Gastroesophageal sphincter (tissue), 4 donors: Measurements from ENCODE around the gene HEPACAM. TPM values are rescaled to one million over a fixed set of nuclear protein-coding genes. Genes with fewer than 3 reads are reported as not detected.

Experiments used
- ATAC-seq: fragments of 150-250 bp; one replicate; pipeline ENCODE4 v1.9.1; 2016; ENCODE audit warnings: mild to moderate bottlenecking, moderate library complexity
- H3K27ac ChIP-seq, 4 donors: fragments of 200-600 bp; sonication (generic) in 3 of 4; 1 replicate in 3 of 4; 2 replicates in 1 of 4; pipeline ENCODE4 v1.5.1; 2016 to 2019
- H3K27me3 ChIP-seq: fragments of 200-600 bp; sonication (generic); one replicate; pipeline ENCODE4 v1.5.1; 2019
- H3K36me3 ChIP-seq, 2 donors: fragments of 200-600 bp; sonication (generic); one replicate each; pipeline ENCODE4 v1.5.1; 2019; ENCODE audit warnings: control low read depth in 1 of 2
- H3K4me1 ChIP-seq, 3 donors: fragments of 200-600 bp; sonication (generic); 1 replicate in 2 of 3; 2 replicates in 1 of 3; pipeline ENCODE4 v1.5.1; 2016 to 2019; ENCODE audit warnings: control low read depth in 2 of 3
- H3K4me3 ChIP-seq, 2 donors: fragments of 200-600 bp; sonication (generic); one replicate each; pipeline ENCODE4 v1.5.1; 2019; ENCODE audit warnings: mild to moderate bottlenecking in 1 of 2, moderate library complexity in 1 of 2
- H3K9me3 ChIP-seq, 3 donors: fragments of 200-600 bp; sonication (generic); one replicate each; pipeline ENCODE4 v1.5.1; 2017 to 2019; ENCODE audit warnings: control low read depth in 2 of 3
- CTCF ChIP-seq, 4 experiments: fragments of 200-600 bp in 2 of 4; fragments of 450-650 bp in 2 of 4; sonication (generic) in 1 of 4; IDR thresholded peaks; one replicate each; pipeline ENCODE4 v1.5.1; 2017 to 2019; ENCODE audit warnings: antibody characterized with exemption in 4 of 4, mild to moderate bottlenecking in 2 of 4, moderate library complexity in 2 of 4
- EP300 ChIP-seq: sonication (generic); formaldehyde crosslinking; IDR thresholded peaks from one replicate; pipeline ENCODE4 v1.6.1; 2017; ENCODE audit warnings: antibody characterized with exemption, mild to moderate bottlenecking
- POLR2A ChIP-seq, 2 donors: fragments of 450-650 bp; IDR thresholded peaks; one replicate each; pipeline ENCODE4 v1.6.1; 2017; ENCODE audit warnings: antibody characterized with exemption in 2 of 2, mild to moderate bottlenecking in 2 of 2, moderate library complexity in 1 of 2
- POLR2AphosphoS5 ChIP-seq: sonication (generic); formaldehyde crosslinking; IDR thresholded peaks from one replicate; pipeline ENCODE4 v1.6.1; 2017; ENCODE audit warnings: antibody characterized with exemption
- WGBS, 2 donors: methylation state at CpG; one replicate each; pipeline ENCODE4 v1.1.5; 2018; ENCODE audit warnings: low coverage in 1 of 2; 5-methylcytosine and 5-hydroxymethylcytosine counted together
- total RNA-seq, 4 donors: library from RNA; depleted of rRNA; stranded (reverse); fragments of >200 nt; gene quantifications; one replicate each; pipeline ENCODE4 v1.1.0, GENCODE V29; 2016

HEPACAM gene
- total RNA-seq, 4 donors from 2014 or later: 0.31 to 2.1 (median 0.81) TPM; not detected in 1

GRCh38 chr11:124890683-124891372 is 45.0 kb downstream of the HEPACAM start:
- no peaks in the 10 kb centered on the region for H3K9me3 ChIP-seq
- peaks cover 22% of the 10 kb centered on the region for H3K27me3 ChIP-seq
- TF ChIP-seq POLR2AphosphoS5 (no peak), POLR2A (IDR thresholded peaks at IDR 0.05) (no peak), EP300 (no peak), CTCF (IDR thresholded peaks at IDR 0.05) (no peak)
- H3K27ac ChIP-seq: peak overlapping the region in 3 of 4 donors; percentile 31 to 48 (median 46)
- H3K4me3 ChIP-seq: no peak overlapping the region
- peaks cover 0 to 56% (median 15%) of the 10 kb centered on the region in 3 donors for H3K4me1 ChIP-seq
- no peak for ATAC-seq
- 61 to 65% methylated on average over 6 of the region's 9 CpGs for WGBS, 2 donors
- H3K36me3 ChIP-seq: no peaks in the 10 kb centered on the region

- TF ChIP-seq EP300 (no peak), POLR2A (IDR thresholded peaks at IDR 0.05) (no peak), CTCF (IDR thresholded peaks at IDR 0.05) (no peak), POLR2AphosphoS5 (no peak)
- 92 to 100% methylated on average over 2 of the region's 2 CpGs for WGBS, 2 donors
- Histone ChIP-seq H3K4me3 (no peak overlapping the region), H3K36me3 (no peaks in the 10 kb centered on the region), H3K4me1 (peaks cover 0 to 56% (median 15%) of the 10 kb centered on the region in 3 donors), H3K27me3 (peaks cover 28% of the 10 kb centered on the region), H3K27ac (no peak overlapping the region), H3K9me3 (no peaks in the 10 kb centered on the region)
- ATAC-seq: no peak
These were observed 45.7 kb downstream of the HEPACAM start for GRCh38 chr11:124890151-124890550.

GRCh38 chr11:124889191-124890091 is 46.4 kb downstream of the HEPACAM start:
- Histone ChIP-seq H3K4me1 (peaks cover 0 to 50% (median 15%) of the 10 kb centered on the region in 3 donors), H3K4me3 (no peak overlapping the region), H3K9me3 (no peaks in the 10 kb centered on the region), H3K27ac (no peak overlapping the region), H3K27me3 (peaks cover 29% of the 10 kb centered on the region), H3K36me3 (no peaks in the 10 kb centered on the region)
- TF ChIP-seq POLR2AphosphoS5 (no peak), EP300 (no peak), CTCF (IDR thresholded peaks at IDR 0.05) (no peak), POLR2A (IDR thresholded peaks at IDR 0.05) (no peak)
- no peak for ATAC-seq
- 75 to 76% methylated on average over 2 of the region's 2 CpGs for WGBS, 2 donors

GRCh38 chr11:124887667-124888013 is 48.2 kb downstream of the HEPACAM start:
- no peak for ATAC-seq
- no CpG with 5 or more reads among the region's 3 CpGs for WGBS, 2 donors
- TF ChIP-seq CTCF (IDR thresholded peaks at IDR 0.05) (no peak), POLR2A (IDR thresholded peaks at IDR 0.05) (no peak), EP300 (no peak), POLR2AphosphoS5 (no peak)

More at GRCh38 chr11:124887667-124888013, 48.2 kb downstream of the HEPACAM start:
- Histone ChIP-seq H3K36me3 (no peaks in the 10 kb centered on the region), H3K9me3 (no peaks in the 10 kb centered on the region), H3K4me1 (peaks cover 0 to 40% (median 15%) of the 10 kb centered on the region in 3 donors), H3K27me3 (peaks cover 29% of the 10 kb centered on the region), H3K27ac (peak overlapping the region in 1 of 4 donors; percentile 31), H3K4me3 (no peak overlapping the region)
